Peyer's patch (tissue), 4 donors: ENCODE results near the gene PLA2G2F. TPM values are rescaled to one million over a fixed set of nuclear protein-coding genes. Genes with fewer than 3 reads are reported as not detected.

ENCODE experiments used
- total RNA-seq, 4 donors: library from RNA; depleted of rRNA; stranded (reverse); fragments of >200 nt; gene quantifications; one replicate each; pipeline ENCODE4 v1.1.0, GENCODE V29; 2016

Gene PLA2G2F
- total RNA-seq, 4 donors from 2014 or later, result 0.27 to 0.35 TPM; not detected in 2

Other genes with a start within 250 kb of the PLA2G2F start
- gene PLA2G2E, start 215.7 kb upstream of the PLA2G2F start, total RNA-seq, result not detected
- gene PLA2G2A, start 159.7 kb upstream of the PLA2G2F start, total RNA-seq, result 100 to 1,000 TPM; 175 to 501 (median 319) TPM
- gene PLA2G5, start 69.1 kb upstream of the PLA2G2F start, total RNA-seq, result 1 to 10 TPM in 3 of 4 donors, not detected in 1; 1.5 to 5.0 (median 1.9) TPM
- gene PLA2G2D, start 19.8 kb upstream of the PLA2G2F start, total RNA-seq, result under 1 TPM in 1 of 4 donors, not detected in 3; 0.40 TPM
- 1 to 10 TPM in 3 of 4 donors, under 1 TPM in 1; 0.94 to 5.7 (median 2.2) TPM for gene UBXN10, start 46.8 kb downstream of the PLA2G2F start, total RNA-seq
- 1 to 10 TPM in 1 of 4 donors, not detected in 3; 1.0 TPM for gene PLA2G2C, start 47.2 kb downstream of the PLA2G2F start, total RNA-seq
- not detected for gene VWA5B1, start 151.6 kb downstream of the PLA2G2F start, total RNA-seq